ENCODE data around the gene GSTM5.
"Not testable (repeated sequence)": the region's sequence is repeated elsewhere in the genome, so short reads cannot be mapped to it uniquely, and the experiment has no call there.

GSTM5 gene
- long read RNA-seq, donor 1, transcript GSTM5-201 (8 exons, 1,555 nt) = major isoform, 15 of 37 reads
- long read RNA-seq, donor 1, partial matches to known transcripts = 15 of 37 reads
- long read RNA-seq, donor 1, other reads (novel, unspliced or antisense) = 7 of 37 reads
- long read RNA-seq, donor 2, partial matches to known transcripts = 0 of 5 reads
- long read RNA-seq, donor 2, other reads (novel, unspliced or antisense) = 0 of 5 reads
- long read RNA-seq, donor 3, partial matches to known transcripts = 0 of 5 reads
- long read RNA-seq, donor 3, other reads (novel, unspliced or antisense) = 0 of 5 reads
- long read RNA-seq, donor 4, transcript GSTM5-201 (8 exons, 1,555 nt) = major isoform, 7 of 14 reads
- long read RNA-seq, donor 4, partial matches to known transcripts = 0 of 14 reads
- long read RNA-seq, donor 4, other reads (novel, unspliced or antisense) = 6 of 14 reads
- long read RNA-seq, donor 5, partial matches to known transcripts = 6 of 19 reads
- long read RNA-seq, donor 5, other reads (novel, unspliced or antisense) = 9 of 19 reads
- long read RNA-seq, donor 6, partial matches to known transcripts = 163 of 266 reads
- long read RNA-seq, donor 6, other reads (novel, unspliced or antisense) = 101 of 266 reads
- long read RNA-seq, donor 7, transcript GSTM5-201 (8 exons, 1,555 nt) = major isoform, 6 of 7 reads
- long read RNA-seq, donor 7, partial matches to known transcripts = 0 of 7 reads
- long read RNA-seq, donor 7, other reads (novel, unspliced or antisense) = 0 of 7 reads
- long read RNA-seq, donor 8, transcript GSTM5-201 (8 exons, 1,555 nt) = major isoform, 5 of 10 reads
- long read RNA-seq, donor 8, partial matches to known transcripts = 0 of 10 reads
- long read RNA-seq, donor 8, other reads (novel, unspliced or antisense) = 5 of 10 reads

- DNase-seq = peak; percentile 68
Measured at GRCh38 chr1:109711593-109712320, at the start of gene GSTM5. Gene GSTM5 (plus strand): TSS chr1:109712251. CDS start chr1:109712313, 62 bp downstream.

- no peak for DNase-seq
Measured at GRCh38 chr1:109664671-109665070, 47.4 kb upstream of the GSTM5 start.

- peak; percentile 66 for DNase-seq
Measured at GRCh38 chr1:109667452-109668122, 44.5 kb upstream of the GSTM5 start, which contains the start of gene GSTM2. Gene GSTM2 (plus strand): TSS chr1:109668057. CDS start chr1:109668116, 59 bp downstream.

DNA sequence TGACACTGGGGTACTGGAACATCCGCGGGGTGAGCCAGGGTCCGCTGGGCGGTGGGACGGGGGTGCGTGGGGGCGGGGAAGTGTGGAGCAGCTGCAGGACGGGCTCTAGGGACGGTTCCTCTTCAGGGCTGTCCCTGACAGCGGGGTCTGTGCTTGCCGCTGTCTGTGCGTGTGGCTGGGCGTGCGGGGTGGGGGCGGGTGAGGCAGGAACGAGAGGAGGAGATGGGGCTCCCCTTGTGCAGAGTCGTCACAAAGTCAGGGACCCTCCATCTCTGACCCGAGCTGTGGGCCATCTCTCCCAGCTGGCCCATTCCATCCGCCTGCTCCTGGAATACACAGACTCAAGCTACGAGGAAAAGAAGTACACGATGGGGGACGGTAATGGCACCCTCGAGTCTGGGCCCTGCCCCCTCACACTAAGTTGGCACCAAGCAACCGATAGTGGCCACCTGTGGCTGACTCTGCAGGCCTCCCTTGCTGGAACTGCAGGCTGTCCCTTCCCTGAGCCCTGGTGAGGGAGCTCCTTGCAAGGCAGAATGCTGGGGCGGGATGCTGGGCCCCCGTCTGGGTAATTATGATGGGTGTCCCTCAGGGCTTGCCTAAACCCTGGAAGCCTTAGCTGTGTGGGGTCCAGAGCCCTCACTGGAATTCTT is 43.8 kb upstream of the GSTM5 start:
- peak; percentile 45 for DNase-seq

- no peak for DNase-seq
Measured at GRCh38 chr1:109669246-109669948, 42.7 kb upstream of the GSTM5 start.

DNA sequence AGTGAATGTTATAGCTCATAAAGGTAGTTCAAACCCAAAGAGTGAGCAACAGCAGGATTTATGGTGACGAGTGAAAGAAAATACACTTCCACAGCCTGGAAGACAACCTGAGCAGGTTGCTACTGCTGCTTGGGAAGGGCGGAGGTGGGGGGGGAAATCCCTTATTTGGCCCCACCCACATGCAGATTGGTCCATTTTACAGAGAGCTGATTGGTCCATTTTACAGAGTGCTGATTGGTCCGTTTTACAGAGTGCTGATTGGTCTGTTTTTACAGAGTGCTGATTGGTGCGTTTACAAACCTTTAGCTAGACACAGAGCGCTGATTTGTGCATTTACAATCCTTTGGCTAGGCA is 42.1 kb upstream of the GSTM5 start:
- DNase-seq = not testable (repeated sequence)

- DNase-seq = no peak
Measured at GRCh38 chr1:109671067-109671466, 41.0 kb upstream of the GSTM5 start.

GRCh38 chr1:109673861-109674260 is 38.2 kb upstream of the GSTM5 start:
- DNase-seq = not testable (repeated sequence)

DNA sequence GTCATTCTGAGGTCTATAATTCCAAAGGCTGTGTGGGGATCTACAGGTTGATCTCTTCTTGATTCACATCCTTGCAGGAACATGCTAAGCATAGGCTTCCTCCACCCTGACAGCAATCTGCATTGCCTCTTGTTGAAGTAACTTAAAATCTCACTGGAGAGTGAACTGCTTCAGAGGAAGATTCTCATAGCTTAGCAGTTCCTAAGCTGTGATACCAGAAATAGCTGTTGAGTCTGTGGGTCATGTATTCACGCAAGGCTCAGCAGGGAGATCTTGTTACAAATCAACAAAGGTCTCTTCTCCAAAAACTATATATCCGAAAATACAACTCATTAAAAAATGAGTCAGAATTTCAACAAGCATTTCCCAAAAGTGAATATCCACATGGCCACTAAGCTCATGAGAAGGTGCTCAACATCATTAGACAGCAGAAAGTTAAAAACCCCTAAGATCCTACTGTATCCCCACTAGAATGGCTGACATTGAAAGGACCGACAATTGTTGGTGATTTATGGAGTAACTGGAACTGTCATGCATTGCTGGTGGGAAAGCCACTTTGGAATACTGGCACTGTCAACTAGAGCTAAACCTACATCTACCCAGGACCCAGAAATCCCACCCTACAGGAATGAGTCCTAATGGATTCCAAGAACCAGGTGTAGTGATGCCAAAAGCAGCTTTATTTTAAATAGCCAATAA is 35.2 kb upstream of the GSTM5 start:
- DNase-seq = not testable (repeated sequence)

- DNase-seq = no peak
Measured at GRCh38 chr1:109677459-109677858, 34.6 kb upstream of the GSTM5 start.

- not testable (repeated sequence) for DNase-seq
Measured at GRCh38 chr1:109678637-109679036, 33.4 kb upstream of the GSTM5 start.

- DNase-seq = not testable (repeated sequence)
Measured at GRCh38 chr1:109684777-109685176, 27.3 kb upstream of the GSTM5 start.

DNA sequence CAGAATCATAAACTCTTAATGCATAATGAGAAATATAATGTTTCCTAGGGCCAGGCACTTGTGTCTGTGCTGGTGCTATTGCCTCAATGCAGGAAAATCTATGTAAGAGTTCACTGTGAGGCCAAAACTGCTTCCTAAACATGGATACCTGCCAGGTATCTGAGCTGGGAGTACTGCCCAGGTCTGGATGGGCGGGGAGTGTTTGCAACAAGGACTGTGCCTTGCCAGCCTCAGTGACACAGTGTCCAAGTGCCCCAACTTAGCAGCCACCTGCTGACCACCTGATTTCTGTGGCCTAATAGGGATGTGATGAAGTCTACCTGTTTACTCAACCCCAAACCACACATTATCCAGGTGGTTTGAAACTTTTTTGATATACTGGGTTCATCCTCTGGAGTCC is 26.7 kb upstream of the GSTM5 start:
- not testable (repeated sequence) for DNase-seq

GRCh38 chr1:109685890-109686289 is 26.2 kb upstream of the GSTM5 start:
- DNase-seq = not testable (repeated sequence)

DNA sequence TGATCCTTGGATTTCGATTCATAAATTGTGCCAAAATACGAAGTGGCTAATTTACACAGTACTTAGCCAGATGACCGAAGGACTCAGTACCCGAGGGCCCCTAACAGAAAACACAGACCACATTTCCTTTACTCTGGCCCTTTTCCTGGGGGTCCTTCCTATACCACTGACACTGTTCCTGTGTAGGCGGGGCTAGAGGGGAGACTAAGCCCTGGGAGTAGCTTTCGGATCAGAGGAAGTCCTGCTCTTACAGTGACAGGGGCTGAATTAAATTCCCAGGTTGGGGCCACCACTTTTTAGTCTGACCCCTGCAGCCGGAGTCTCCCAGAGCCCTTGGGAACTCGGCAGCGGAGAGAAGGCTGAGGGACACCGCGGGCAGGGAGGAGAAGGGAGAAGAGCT is 24.9 kb upstream of the GSTM5 start:
- not testable (repeated sequence) for DNase-seq

DNA sequence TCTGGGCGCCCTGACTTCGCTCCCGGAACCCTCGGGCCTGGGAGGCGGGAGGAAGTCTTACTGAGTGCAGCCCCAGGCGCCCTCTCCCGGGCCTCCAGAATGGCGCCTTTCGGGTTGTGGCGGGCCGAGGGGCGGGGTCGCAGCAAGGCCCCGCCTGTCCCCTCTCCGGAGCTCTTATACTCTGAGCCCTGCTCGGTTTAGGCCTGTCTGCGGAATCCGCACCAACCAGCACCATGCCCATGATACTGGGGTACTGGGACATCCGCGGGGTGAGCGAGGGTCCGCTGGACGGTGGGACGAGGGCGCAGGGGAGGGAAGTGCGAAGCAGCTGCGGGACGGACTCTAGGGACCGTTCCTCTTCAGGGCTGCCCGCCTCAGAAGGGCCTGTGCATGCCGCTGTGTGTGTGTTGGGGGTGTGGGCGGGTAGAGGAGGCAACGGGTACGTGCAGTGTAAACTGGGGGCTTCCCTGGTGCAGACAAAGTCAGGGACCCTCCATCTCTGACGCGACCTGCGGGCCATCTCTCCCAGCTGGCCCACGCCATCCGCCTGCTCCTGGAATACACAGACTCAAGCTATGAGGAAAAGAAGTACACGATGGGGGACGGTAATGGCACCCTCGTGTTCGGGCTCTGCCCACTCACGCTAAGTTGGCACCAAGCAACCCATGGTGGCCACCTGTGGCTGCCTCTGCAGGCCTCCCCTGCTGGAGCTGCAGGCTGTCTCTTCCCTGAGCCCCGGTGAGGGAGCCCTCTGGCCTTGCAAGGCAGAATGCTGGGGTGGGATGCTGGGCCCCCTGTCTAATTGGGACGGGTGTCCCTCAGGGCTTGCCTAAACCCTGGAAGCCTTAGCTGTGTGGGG is 24.2 kb upstream of the GSTM5 start, which contains the start of gene GSTM1:
TSS of gene GSTM1 (plus strand) at position 177 of the 859 bp plus-strand sequence. CDS start at position 234, 57 bp downstream.
- peak; percentile 80 for DNase-seq

- DNase-seq = no peak
Measured at GRCh38 chr1:109689844-109690405, 22.1 kb upstream of the GSTM5 start.

DNA sequence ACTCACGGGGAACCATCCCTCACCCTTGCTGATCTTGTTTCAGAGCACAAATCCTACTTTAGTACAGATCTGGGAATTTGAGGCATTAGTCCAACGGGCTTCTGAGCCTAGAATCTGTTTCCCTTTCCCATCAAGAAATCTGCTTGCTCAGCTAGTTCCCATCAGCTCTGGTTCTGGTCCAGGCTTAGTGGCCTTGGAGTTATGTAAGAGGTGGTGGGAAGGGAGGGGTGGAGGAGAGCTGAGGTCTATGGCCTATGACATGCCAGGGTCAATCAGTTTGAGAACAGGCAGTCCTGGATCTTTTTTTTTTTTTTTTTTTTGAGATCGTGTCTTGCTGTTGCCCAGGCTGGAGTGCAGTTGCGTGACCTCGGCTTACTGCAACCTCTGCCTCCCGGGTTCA is 20.3 kb upstream of the GSTM5 start:
- DNase-seq = no peak
